LNCAP (cell line): ENCODE measurements around the gene ARID1B.

ENCODE experiments used
- TF ChIP-seq, protein P1 (sequence below): fragments of 450-650 bp; IDR thresholded peaks from 2 replicates; pipeline ENCODE4 v1.5.1; 2017; ENCODE audit warnings: mild to moderate bottlenecking

ARID1B gene

DNA sequence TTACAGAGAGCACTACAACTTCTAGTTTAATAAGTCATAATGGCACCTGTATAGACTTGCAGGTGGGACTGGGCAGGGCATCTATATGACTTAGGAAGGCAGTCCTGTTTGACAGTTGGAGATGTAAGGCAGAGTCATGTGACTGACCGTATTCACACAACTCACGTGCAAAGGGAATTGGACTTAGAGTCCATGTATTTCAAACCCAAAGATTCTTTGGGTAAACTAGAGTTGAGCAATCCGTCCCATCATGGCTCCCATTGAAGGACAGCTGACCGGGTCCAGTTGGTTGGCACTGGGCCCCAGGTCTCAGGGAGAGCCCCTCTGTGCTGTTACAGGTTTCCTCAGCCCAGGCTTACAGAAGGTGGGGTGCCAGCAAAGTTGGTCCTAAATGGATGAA, 121.9 kb downstream of the ARID1B start:
- TF ChIP-seq, protein P1, sequence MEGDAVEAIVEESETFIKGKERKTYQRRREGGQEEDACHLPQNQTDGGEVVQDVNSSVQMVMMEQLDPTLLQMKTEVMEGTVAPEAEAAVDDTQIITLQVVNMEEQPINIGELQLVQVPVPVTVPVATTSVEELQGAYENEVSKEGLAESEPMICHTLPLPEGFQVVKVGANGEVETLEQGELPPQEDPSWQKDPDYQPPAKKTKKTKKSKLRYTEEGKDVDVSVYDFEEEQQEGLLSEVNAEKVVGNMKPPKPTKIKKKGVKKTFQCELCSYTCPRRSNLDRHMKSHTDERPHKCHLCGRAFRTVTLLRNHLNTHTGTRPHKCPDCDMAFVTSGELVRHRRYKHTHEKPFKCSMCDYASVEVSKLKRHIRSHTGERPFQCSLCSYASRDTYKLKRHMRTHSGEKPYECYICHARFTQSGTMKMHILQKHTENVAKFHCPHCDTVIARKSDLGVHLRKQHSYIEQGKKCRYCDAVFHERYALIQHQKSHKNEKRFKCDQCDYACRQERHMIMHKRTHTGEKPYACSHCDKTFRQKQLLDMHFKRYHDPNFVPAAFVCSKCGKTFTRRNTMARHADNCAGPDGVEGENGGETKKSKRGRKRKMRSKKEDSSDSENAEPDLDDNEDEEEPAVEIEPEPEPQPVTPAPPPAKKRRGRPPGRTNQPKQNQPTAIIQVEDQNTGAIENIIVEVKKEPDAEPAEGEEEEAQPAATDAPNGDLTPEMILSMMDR: no peak

DNA sequence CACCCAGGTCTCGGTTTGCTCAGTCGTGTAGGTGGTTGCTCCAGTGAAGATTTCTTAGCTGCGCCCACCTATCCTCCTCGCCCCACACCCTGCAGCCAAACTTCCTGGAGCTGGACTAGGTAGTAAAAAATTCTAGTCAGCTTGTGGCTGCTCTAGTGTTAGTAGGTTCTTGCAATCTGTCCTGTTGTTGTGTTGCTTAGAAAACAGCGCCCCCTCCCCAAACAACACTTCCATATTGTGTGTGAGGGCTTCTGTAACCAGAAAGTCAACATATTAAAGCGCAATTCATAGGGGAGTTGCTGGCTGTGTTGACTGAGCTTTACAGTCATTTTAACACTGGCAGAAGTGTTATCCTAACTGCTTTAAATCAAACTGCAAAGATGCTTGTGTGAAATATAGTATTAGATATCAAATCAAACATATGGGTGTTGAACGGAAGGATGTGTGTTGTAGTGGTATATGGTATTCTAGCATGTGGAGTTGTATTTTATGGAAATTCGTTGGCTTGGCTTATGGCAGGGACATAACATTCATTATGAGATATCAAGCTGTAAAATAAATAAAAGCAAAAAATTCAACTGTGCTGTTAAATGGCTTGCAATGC, 122.5 kb downstream of the ARID1B start:
- TF ChIP-seq, protein P1: no peak

DNA sequence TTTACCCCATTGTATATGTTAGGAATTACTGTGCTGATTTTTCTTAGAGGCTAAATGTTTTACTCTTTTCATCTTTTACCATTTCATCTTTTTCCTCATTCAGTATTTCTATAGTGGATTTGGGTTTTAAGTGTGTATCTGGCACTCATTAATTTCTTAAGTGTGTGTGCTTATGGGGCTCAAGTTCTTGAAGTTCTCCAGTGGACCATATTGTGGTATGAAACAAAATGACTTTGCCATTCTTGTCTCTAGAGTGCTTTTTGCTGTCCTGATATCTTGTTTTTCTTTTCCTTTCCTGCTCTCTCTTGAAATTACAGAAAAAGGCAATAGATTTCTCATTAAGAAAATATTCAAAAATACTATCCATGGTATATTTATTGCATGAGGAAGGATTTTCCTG, 123.1 kb downstream of the ARID1B start:
- TF ChIP-seq, protein P1: no peak

DNA sequence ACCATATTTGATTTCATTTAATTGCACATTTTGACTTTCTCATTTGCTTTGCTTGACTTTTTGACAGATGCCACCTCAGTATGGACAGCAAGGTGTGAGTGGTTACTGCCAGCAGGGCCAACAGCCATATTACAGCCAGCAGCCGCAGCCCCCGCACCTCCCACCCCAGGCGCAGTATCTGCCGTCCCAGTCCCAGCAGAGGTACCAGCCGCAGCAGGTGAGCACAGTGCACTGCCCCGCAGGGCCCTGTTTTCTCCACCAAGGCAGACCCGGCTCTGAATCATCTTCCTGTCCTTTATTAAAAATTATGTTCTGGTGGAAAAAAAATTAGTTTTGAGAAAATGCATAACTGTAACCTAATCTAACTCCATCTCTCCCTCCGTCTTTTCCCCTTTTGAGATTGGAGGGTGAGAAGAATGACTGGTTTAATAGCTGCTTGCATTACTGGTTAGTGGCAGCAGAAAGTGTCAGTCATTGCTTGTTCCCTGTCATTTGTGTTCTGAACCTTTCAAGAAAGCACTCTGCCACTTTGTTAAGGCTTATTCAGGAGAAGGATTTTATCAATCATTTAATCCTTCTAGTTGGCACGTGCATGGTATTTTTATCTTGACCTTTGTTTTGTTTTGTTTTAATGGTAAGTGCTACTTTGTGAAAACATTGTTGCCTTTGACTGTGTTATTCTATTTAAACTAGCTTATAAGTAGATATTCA, 124.3 kb downstream of the ARID1B start:
- TF ChIP-seq, protein P1: no peak

DNA sequence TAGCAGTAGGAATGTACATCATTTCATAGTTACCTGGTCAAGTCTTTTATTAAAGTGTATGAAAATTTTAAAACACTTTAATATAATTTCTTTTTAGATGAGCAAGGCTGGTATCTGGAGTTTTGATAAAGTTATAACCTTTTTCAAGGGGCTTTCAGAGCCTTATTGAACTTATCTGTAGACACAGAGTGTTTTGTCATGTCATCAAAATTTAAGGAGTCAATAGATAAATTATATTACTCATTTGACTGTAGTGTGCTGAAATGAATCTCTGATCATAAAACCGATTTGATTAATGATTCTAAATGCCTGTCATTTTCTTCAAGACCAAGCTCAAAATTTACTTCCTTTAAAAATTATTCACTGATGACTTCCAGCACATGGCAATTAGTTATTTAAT, 125.6 kb downstream of the ARID1B start:
- TF ChIP-seq, protein P1: no peak

DNA sequence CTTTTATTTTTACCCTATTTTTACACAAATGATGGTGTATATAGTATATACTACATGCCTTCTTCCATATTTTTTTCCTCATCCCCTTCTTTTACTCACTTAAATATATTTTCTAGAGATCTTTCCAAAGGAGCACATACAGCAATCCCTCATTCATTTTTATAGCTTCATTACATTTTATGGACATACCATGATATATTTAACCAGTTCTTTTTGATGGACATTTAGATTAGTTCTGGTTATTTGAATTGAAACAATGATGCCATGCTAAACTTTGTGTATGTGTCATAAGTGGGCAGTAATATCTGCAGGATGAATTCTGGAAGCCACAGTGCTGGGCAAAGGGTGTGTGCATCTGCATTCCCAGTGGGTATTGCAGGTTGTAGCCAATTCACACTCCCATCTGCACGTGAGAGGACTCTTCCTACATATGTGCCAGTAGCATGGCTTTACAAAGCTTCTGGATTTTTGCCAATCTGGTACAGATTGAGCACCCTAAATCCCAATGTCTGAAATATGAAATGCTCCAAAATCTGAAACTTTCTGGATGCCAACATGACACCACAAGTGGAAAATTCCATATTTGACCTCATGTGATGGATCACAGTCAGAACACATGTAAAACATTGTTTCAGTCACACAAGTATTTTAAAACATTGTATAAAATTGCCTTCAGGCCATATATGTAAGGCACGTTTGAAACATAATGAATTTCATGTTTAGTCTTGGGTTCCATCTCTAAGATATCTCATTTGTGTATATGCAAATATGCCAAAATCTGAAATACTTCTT, 127.2 kb downstream of the ARID1B start:
- TF ChIP-seq, protein P1: no peak

DNA sequence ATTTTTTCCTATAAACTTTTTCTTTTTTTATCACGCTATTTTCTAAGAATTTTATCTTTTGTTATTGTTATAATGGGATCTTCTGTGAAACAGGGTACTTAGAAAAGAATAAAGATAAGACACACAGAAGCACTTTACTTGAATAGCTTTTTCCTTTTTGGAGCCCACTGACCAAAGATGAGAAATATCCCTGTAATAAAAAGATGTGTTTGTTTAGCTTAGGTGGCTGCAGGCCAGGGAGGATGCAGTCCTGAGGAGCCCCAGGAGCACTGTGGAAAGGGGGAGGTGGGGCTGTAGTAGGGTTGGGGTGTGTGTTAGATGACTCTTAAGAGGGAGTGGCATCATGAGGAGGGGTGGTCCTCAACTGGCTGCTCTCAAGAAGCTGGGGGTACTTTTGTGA, 128.6 kb downstream of the ARID1B start:
- TF ChIP-seq, protein P1: no peak
